KOPT-K1 (cell line): ENCODE measurements around the gene PTPN7.
A peak's percentile ranks its signal among the peaks of the same experiment; 100 is the strongest.
"Not testable (repeated sequence)": the region's sequence is repeated elsewhere in the genome, so short reads cannot be mapped to it uniquely, and the experiment has no call there.

Source experiments
- H3K27ac ChIP-seq: fragments of 200-600 bp; sonication (generic); 2 replicates; pipeline ENCODE4 v1.5.1; 2016; ENCODE audit warnings: antibody characterized with exemption, mild to moderate bottlenecking, low read depth, low read length; ENCODE audit not compliant: poor library complexity, severe bottlenecking
- H3K36me3 ChIP-seq: fragments of 200-600 bp; sonication (generic); 2 replicates; pipeline ENCODE4 v1.5.1; 2017; ENCODE audit warnings: antibody characterized with exemption, mild to moderate bottlenecking, low read length, moderate library complexity; ENCODE audit not compliant: insufficient read depth
- H3K9me3 ChIP-seq: fragments of 200-600 bp; sonication (generic); 2 replicates; pipeline ENCODE4 v1.5.1; 2017; ENCODE audit warnings: antibody characterized with exemption, low read length, mild to moderate bottlenecking; ENCODE audit not compliant: insufficient read depth, poor library complexity, severe bottlenecking

PTPN7 gene

GRCh38 chr1:202179828-202180750 lies 19.7 kb upstream of the PTPN7 start:
- Histone ChIP-seq H3K27ac (no peak overlapping the region), H3K9me3 (no peaks in the 10 kb centered on the region), H3K36me3 (no peaks in the 10 kb centered on the region)

- Histone ChIP-seq H3K27ac (no peak overlapping the region), H3K9me3 (no peaks in the 10 kb centered on the region), H3K36me3 (no peaks in the 10 kb centered on the region)
Measured at GRCh38 chr1:202176949-202177927, 16.8 kb upstream of the PTPN7 start.

GRCh38 chr1:202173993-202174392 lies 13.6 kb upstream of the PTPN7 start:
- H3K27ac ChIP-seq: no peak overlapping the region

GRCh38 chr1:202172015-202172355 lies 11.6 kb upstream of the PTPN7 start:
- Histone ChIP-seq H3K36me3 (no peaks in the 10 kb centered on the region), H3K9me3 (no peaks in the 10 kb centered on the region), H3K27ac (no peak overlapping the region)

More at GRCh38 chr1:202173993-202174392, 13.6 kb upstream of the PTPN7 start:
- H3K36me3 ChIP-seq: no peaks in the 10 kb centered on the region
- H3K9me3 ChIP-seq: no peaks in the 10 kb centered on the region

- Histone ChIP-seq H3K36me3 (no peaks in the 10 kb centered on the region), H3K27ac (no peak overlapping the region), H3K9me3 (no peaks in the 10 kb centered on the region)
Measured at GRCh38 chr1:202171292-202172014, 11.1 kb upstream of the PTPN7 start.

GRCh38 chr1:202170726-202171125 lies 10.3 kb upstream of the PTPN7 start:
- no peak overlapping the region for H3K27ac ChIP-seq
- H3K36me3 ChIP-seq: no peaks in the 10 kb centered on the region
- H3K9me3 ChIP-seq: no peaks in the 10 kb centered on the region

GRCh38 chr1:202168861-202169260 lies 8.5 kb upstream of the PTPN7 start:
- Histone ChIP-seq H3K9me3 (no peaks in the 10 kb centered on the region), H3K36me3 (no peaks in the 10 kb centered on the region), H3K27ac (no peak overlapping the region)

GRCh38 chr1:202167708-202168415 lies 7.5 kb upstream of the PTPN7 start:
- no peaks in the 10 kb centered on the region for H3K36me3 ChIP-seq
- no peak overlapping the region for H3K27ac ChIP-seq
- H3K9me3 ChIP-seq: no peaks in the 10 kb centered on the region

- H3K27ac ChIP-seq: peak overlapping the region; percentile 99
- not testable (repeated sequence) for H3K9me3 ChIP-seq, H3K36me3 ChIP-seq
Measured at GRCh38 chr1:202167054-202167453, 6.7 kb upstream of the PTPN7 start.

- H3K9me3 ChIP-seq: no peaks in the 10 kb centered on the region
- peak overlapping the region; percentile 99 for H3K27ac ChIP-seq
- no peaks in the 10 kb centered on the region for H3K36me3 ChIP-seq
Measured at GRCh38 chr1:202165942-202166843, 5.8 kb upstream of the PTPN7 start.

GRCh38 chr1:202165267-202165941 lies 5.0 kb upstream of the PTPN7 start:
- Histone ChIP-seq H3K9me3 (no peaks in the 10 kb centered on the region), H3K36me3 (no peaks in the 10 kb centered on the region), H3K27ac (peak overlapping the region; percentile 99)

GRCh38 chr1:202164271-202165037 lies 4.1 kb upstream of the PTPN7 start:
- H3K36me3 ChIP-seq: 0 out of 2 replicates have a peak, but pooled peaks cover 2% of the 10 kb centered on the region
- H3K9me3 ChIP-seq: no peaks in the 10 kb centered on the region
- peak overlapping the region; percentile 99 for H3K27ac ChIP-seq
